Testis (tissue), 3 donors: ENCODE data around the gene NKAIN4. TPM values are rescaled to one million over a fixed set of nuclear protein-coding genes. Genes with fewer than 3 reads are reported as not detected.
A peak's percentile ranks its signal among the peaks of the same experiment; 100 is the strongest.

Source experiments
- DNase-seq: peaks from one replicate; pipeline ENCODE4 v3.0.0-alpha.2; 2019
- H3K27ac ChIP-seq, 2 donors: fragments of 200-600 bp; sonication (generic); one replicate each; pipeline ENCODE4 v1.5.1; 2019
- H3K27me3 ChIP-seq: fragments of 200-600 bp; sonication (generic); one replicate; pipeline ENCODE4 v1.5.1; 2019
- H3K36me3 ChIP-seq: fragments of 200-600 bp; sonication (generic); one replicate; pipeline ENCODE4 v1.5.1; 2017; ENCODE audit warnings: low read depth; ENCODE audit errors: missing control alignments
- H3K4me1 ChIP-seq: fragments of 200-600 bp; sonication (generic); one replicate; pipeline ENCODE4 v1.5.1; 2019
- H3K4me3 ChIP-seq, 2 donors: fragments of 200-600 bp; sonication (generic); one replicate each; pipeline ENCODE4 v1.5.1; 2017 to 2019
- H3K9me3 ChIP-seq: fragments of 200-600 bp; sonication (generic); one replicate; pipeline ENCODE4 v1.5.1; 2017
- POLR2A ChIP-seq: fragments of 450-650 bp; IDR thresholded peaks from one replicate; pipeline ENCODE4 v1.6.1; 2017; ENCODE audit warnings: antibody characterized with exemption, mild to moderate bottlenecking, moderate library complexity
- WGBS, 2 donors: methylation state at CpG; one replicate each; pipeline ENCODE4 v1.1.5; 2018; 5-methylcytosine and 5-hydroxymethylcytosine counted together
- intact Hi-C: fragments of 100-400 bp; cut with DNase I; formaldehyde crosslinking; loops from one replicate; pipeline ENCODE4 v1.15.1; 2023; ENCODE audit warnings: low total_unique reads
- polyA plus RNA-seq: library from polyadenylated mRNA; stranded (reverse); fragments of 350-450 nt; fragmentation: Illumina TruSeq; extraction: RNeasy Lipid Tissue Mini Kit (QIAGEN cat#74804); gene quantifications from one replicate; pipeline ENCODE4 v1.2.3, GENCODE V29; 2014; ENCODE audit warnings: low read depth, low replicate concordance; ENCODE audit not compliant: insufficient read depth
- total RNA-seq, 2 donors: library from RNA; depleted of rRNA; stranded (reverse); fragments of >200 nt; gene quantifications; one replicate each; pipeline ENCODE4 v1.2.3, GENCODE V29; 2016
- TF ChIP-seq, protein P1 (sequence below), 3 experiments: fragments of 450-650 bp in 2 of 3; fragments of 200-600 bp in 1 of 3; sonication (generic) in 1 of 3; IDR thresholded peaks; one replicate each; pipeline ENCODE4 v1.5.1; 2016 to 2019; ENCODE audit warnings: antibody characterized with exemption in 3 of 3, mild to moderate bottlenecking in 2 of 3, moderate library complexity in 1 of 3

Gene NKAIN4
- total and polyA plus RNA-seq, 3 donors from 2014 or later, result 3.9 to 6.0 (median 4.7) TPM

DNA sequence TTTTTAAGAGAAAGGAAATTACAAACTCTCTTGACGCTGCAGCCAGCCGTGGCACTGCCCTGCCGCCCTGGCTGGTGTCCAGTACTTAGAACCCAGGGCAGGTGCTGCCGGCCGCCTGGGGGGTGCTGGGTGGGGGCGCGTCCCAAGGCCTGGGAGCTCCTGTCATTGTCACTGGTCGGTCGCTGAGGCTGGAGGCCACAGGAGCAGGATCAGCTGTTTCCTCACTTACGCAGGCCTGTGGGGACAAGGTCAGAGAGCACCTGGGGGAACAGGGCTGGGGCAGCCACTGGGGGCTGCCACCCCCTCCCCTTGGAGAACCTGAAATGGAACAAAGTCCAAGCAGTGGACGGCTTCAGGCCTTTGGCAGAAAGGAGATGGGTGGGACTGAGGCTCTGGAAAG is 13.0 kb downstream of the NKAIN4 start:
- WGBS, 2 donors, result 68% methylated on average over 10 to 11 of the region's 11 CpGs
- H3K4me1 ChIP-seq, result no peaks in the 10 kb centered on the region

DNA sequence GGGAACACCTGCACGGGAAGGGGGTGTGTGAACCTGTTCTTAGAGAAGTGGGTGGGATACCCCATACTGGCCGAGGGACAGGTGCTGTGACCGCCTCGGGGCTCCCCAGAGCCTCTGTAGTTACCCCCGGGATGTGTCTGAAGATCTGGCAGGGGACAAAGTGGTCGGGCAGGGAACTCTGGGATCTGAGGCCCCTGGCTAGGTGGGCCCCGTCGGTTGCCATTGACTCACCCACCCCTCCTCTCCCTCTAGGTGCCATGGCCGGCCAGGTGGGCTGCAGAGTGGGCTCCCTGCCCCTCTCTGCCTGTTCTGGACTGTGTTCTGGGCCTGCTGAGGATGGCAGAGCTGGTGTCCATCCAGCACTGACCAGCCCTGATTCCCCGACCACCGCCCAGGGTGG is 14.3 kb downstream of the NKAIN4 start:
- H3K9me3 ChIP-seq, result no peaks in the 10 kb centered on the region
- 80 to 81% methylated on average over 3 to 8 of the region's 11 CpGs for WGBS, 2 donors
- no peak overlapping the region for H3K4me3 ChIP-seq
- no peaks in the 10 kb centered on the region for H3K36me3 ChIP-seq
- no peaks in the 10 kb centered on the region for H3K27me3 ChIP-seq
- TF ChIP-seq POLR2A, result no peak
- TF ChIP-seq, protein P1, sequence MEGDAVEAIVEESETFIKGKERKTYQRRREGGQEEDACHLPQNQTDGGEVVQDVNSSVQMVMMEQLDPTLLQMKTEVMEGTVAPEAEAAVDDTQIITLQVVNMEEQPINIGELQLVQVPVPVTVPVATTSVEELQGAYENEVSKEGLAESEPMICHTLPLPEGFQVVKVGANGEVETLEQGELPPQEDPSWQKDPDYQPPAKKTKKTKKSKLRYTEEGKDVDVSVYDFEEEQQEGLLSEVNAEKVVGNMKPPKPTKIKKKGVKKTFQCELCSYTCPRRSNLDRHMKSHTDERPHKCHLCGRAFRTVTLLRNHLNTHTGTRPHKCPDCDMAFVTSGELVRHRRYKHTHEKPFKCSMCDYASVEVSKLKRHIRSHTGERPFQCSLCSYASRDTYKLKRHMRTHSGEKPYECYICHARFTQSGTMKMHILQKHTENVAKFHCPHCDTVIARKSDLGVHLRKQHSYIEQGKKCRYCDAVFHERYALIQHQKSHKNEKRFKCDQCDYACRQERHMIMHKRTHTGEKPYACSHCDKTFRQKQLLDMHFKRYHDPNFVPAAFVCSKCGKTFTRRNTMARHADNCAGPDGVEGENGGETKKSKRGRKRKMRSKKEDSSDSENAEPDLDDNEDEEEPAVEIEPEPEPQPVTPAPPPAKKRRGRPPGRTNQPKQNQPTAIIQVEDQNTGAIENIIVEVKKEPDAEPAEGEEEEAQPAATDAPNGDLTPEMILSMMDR (IDR thresholded peaks at IDR 0.05), result no peak
- no peaks in the 10 kb centered on the region for H3K4me1 ChIP-seq
- H3K27ac ChIP-seq, result no peak overlapping the region
- no peak for DNase-seq
- intact Hi-C loops, result no loop called here

More for the DNA sequence above, 13.0 kb downstream of the NKAIN4 start:
- no peak for DNase-seq
- Histone ChIP-seq H3K9me3 (no peaks in the 10 kb centered on the region), H3K27me3 (no peaks in the 10 kb centered on the region), H3K27ac (no peak overlapping the region), H3K4me3 (no peak overlapping the region), H3K36me3 (no peaks in the 10 kb centered on the region)
- intact Hi-C loops, result no loop called here
- no peak for TF ChIP-seq POLR2A
- TF ChIP-seq, protein P1 (IDR thresholded peaks at IDR 0.05), result no peak

DNA sequence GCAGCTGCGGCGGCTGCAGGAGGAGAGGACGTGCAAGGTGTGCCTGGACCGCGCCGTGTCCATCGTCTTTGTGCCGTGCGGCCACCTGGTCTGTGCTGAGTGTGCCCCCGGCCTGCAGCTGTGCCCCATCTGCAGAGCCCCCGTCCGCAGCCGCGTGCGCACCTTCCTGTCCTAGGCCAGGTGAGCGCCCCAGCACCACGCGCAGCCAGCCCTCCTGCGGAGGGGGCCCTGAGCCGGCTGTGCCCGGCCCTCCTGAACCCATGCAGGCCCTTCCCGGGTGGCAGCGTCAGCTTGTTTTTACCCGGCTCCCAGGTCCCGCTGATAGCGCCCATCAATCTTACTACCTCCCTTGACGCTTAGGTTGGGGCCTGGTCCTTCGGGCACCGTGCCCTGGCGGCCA is 14.8 kb downstream of the NKAIN4 start:
- H3K27ac ChIP-seq, result no peak overlapping the region
- intact Hi-C loops, result no loop called here
- WGBS, 2 donors, result 91% methylated on average over 22 to 28 of the region's 30 CpGs

DNA sequence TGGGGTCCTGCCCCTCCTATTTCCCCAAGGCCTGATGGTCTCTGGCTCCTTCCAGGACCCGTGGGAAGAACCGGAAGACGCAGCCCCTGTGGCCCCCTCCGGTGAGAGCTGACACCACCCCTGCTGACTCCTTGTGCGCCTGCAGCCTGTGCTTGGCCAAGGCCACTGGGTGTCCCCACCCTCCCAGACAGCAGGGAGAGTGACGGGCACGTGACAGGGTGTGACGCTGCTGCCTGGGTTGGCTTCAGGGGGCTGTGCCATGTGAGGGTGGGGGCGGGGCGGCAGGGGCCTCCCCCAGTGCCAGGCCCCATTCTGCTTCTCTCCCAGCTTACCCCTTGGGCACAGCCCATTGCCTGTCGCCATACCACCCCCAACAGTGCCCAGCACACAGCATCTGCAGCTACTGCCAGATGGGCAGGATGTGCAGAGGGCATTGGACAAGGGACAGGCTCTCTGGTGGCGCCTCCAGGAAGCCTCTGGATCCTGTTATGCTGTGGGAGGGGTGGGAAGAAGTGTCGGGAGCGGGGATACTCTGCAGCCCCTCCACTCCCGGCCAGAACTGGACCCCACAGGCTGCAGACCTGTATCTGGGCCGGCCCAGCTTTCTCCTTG is 15.6 kb downstream of the NKAIN4 start:
- peak; percentile 58 for DNase-seq
- TF ChIP-seq, protein P1 (IDR thresholded peaks at IDR 0.05), result no peak
- no peak for TF ChIP-seq POLR2A
- H3K27me3 ChIP-seq, result no peaks in the 10 kb centered on the region

More for the DNA sequence above, 14.8 kb downstream of the NKAIN4 start:
- no peaks in the 10 kb centered on the region for H3K9me3 ChIP-seq
- no peaks in the 10 kb centered on the region for H3K27me3 ChIP-seq
- no peaks in the 10 kb centered on the region for H3K4me1 ChIP-seq
- H3K4me3 ChIP-seq, result no peak overlapping the region
- TF ChIP-seq, protein P1 (IDR thresholded peaks at IDR 0.05), result no peak
- no peak for TF ChIP-seq POLR2A
- no peaks in the 10 kb centered on the region for H3K36me3 ChIP-seq
- no peak for DNase-seq

DNA sequence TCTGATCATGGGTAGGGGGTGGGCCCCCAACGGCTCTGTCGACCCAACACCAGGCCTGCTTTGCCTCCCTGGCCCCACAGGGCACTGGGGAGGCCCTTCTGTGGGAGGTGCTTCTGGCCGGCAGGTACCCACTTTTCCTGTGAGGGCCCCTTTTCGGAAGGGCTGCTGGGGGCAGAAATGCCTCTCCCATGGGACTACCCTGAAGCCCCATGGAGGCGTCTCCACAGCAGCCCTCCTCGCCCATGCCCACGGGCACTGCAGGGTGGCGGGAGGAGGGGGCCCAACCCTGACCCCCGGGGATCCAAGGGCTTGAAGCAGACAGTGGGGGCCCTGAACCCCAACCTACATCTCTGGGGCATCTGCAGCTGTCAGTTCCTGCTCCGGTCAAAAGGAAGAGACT is 16.2 kb downstream of the NKAIN4 start:
- no peak for DNase-seq
- intact Hi-C loops, result no loop called here
- Histone ChIP-seq H3K27me3 (no peaks in the 10 kb centered on the region), H3K4me3 (no peak overlapping the region), H3K27ac (no peak overlapping the region), H3K36me3 (no peaks in the 10 kb centered on the region), H3K9me3 (no peaks in the 10 kb centered on the region), H3K4me1 (no peaks in the 10 kb centered on the region)
- TF ChIP-seq, protein P1 (IDR thresholded peaks at IDR 0.05), result no peak
- no peak for TF ChIP-seq POLR2A
- WGBS, 2 donors, result 60 to 61% methylated on average over 1 to 9 of the region's 10 CpGs

More for the DNA sequence above, 15.6 kb downstream of the NKAIN4 start:
- intact Hi-C loops, result no loop called here
- Histone ChIP-seq H3K4me3 (no peak overlapping the region), H3K4me1 (no peaks in the 10 kb centered on the region), H3K27ac (no peak overlapping the region), H3K9me3 (no peaks in the 10 kb centered on the region), H3K36me3 (no peaks in the 10 kb centered on the region)
- 57 to 69% methylated on average over 3 to 16 of the region's 16 CpGs for WGBS, 2 donors
